Neural progenitor cell (in vitro differentiated cells): ENCODE measurements around the gene NT5C2. TPM values are rescaled to one million over a fixed set of nuclear protein-coding genes. Genes with fewer than 3 reads are reported as not detected.

Experiments
- DNase-seq: peaks from one replicate; pipeline ENCODE4 v3.0.0-alpha.2; 2016; ENCODE audit warnings: low spot score
- H2AFZ ChIP-seq: fragments of 200-600 bp; sonication (generic); replicated peaks from 2 replicates; pipeline ENCODE4 v1.6.1; 2016; ENCODE audit warnings: antibody characterized with exemption
- H3F3A ChIP-seq: fragments of 200-600 bp; sonication (generic); 2 replicates; pipeline ENCODE4 v1.6.1; 2016; ENCODE audit warnings: antibody characterized with exemption, low read depth
- H3K27ac ChIP-seq: fragments of 200-600 bp; sonication (generic); 2 replicates; pipeline ENCODE4 v1.5.1; 2016; ENCODE audit warnings: mild to moderate bottlenecking
- H3K27me3 ChIP-seq: fragments of 200-600 bp; sonication (generic); 2 replicates; pipeline ENCODE4 v1.6.1; 2016; ENCODE audit warnings: mild to moderate bottlenecking, moderate library complexity
- H3K36me3 ChIP-seq: fragments of 200-600 bp; sonication (generic); 2 replicates; pipeline ENCODE4 v1.5.1; 2016
- H3K4me1 ChIP-seq: fragments of 200-600 bp; sonication (generic); 2 replicates; pipeline ENCODE4 v1.6.1; 2016; ENCODE audit warnings: mixed run types
- H3K4me2 ChIP-seq: fragments of 200-600 bp; sonication (generic); 2 replicates; pipeline ENCODE4 v1.6.1; 2016
- H3K4me3 ChIP-seq: fragments of 200-600 bp; sonication (generic); 2 replicates; pipeline ENCODE4 v1.5.1; 2016
- H3K79me2 ChIP-seq: fragments of 200-600 bp; sonication (generic); 2 replicates; pipeline ENCODE4 v1.6.1; 2016; ENCODE audit warnings: low read depth
- H3K9ac ChIP-seq: fragments of 200-600 bp; sonication (generic); 2 replicates; pipeline ENCODE4 v1.6.1; 2016
- H3K9me3 ChIP-seq: fragments of 200-600 bp; sonication (generic); 2 replicates; pipeline ENCODE4 v1.5.1; 2016; ENCODE audit warnings: low read depth
- H4K20me1 ChIP-seq: fragments of 200-600 bp; sonication (generic); 2 replicates; pipeline ENCODE4 v1.6.1; 2016; ENCODE audit warnings: low read depth
- H3K27ac Mint-ChIP-seq: 3 replicates; pipeline ENCODE4 v1.8.0; 2021; ENCODE audit warnings: mixed read lengths
- H3K27me3 Mint-ChIP-seq: 2 replicates; pipeline ENCODE4 v1.8.0; 2022; ENCODE audit warnings: low read depth, mild to moderate bottlenecking, inconsistent platforms, moderate library complexity, mixed read lengths; ENCODE audit not compliant: insufficient read depth
- H3K36me3 Mint-ChIP-seq: 3 replicates; pipeline ENCODE4 v1.8.0; 2021; ENCODE audit warnings: mixed read lengths
- H3K4me1 Mint-ChIP-seq: 3 replicates; pipeline ENCODE4 v1.8.0; 2021; ENCODE audit warnings: mixed read lengths
- H3K4me3 Mint-ChIP-seq: 3 replicates; pipeline ENCODE4 v1.8.0; 2021; ENCODE audit warnings: mild to moderate bottlenecking, moderate library complexity, mixed read lengths
- H3K9me3 Mint-ChIP-seq: 3 replicates; pipeline ENCODE4 v1.8.0; 2020; ENCODE audit warnings: mixed read lengths
- CTCF ChIP-seq: fragments of 200-600 bp; sonication (generic); IDR thresholded peaks from 2 replicates; pipeline ENCODE4 v1.5.1; 2017; ENCODE audit warnings: antibody characterized with exemption, mild to moderate bottlenecking
- EZH2 ChIP-seq: fragments of 200-600 bp; sonication (generic); IDR thresholded peaks from 2 replicates; pipeline ENCODE4 v1.6.1; 2017; ENCODE audit warnings: antibody characterized with exemption, mild to moderate bottlenecking, moderate library complexity
- EZH2phosphoT487 ChIP-seq: fragments of 200-600 bp; sonication (generic); IDR thresholded peaks from 2 replicates; pipeline ENCODE4 v1.6.1; 2017; ENCODE audit warnings: antibody characterized with exemption
- total RNA-seq: library from RNA; depleted of rRNA; stranded (reverse); fragments of >200 nt; gene quantifications from 2 replicates; pipeline ENCODE4 v1.2.3, GENCODE V29; 2015; ENCODE audit warnings: low replicate concordance

Gene NT5C2
- total RNA-seq, 1 donor from 2014 or later: 63.6 TPM

GRCh38 chr10:103089493-103089892, 103.6 kb downstream of the NT5C2 start:
- H3K36me3 ChIP-seq: peaks cover 12% of the 10 kb centered on the region
- Mint-ChIP-seq H3K4me3 (no peak overlapping the region), H3K4me1 (no peaks in the 10 kb centered on the region), H3K27ac (no peak overlapping the region), H3K27me3 (peaks cover 2% of the 10 kb centered on the region), H3K9me3 (no peaks in the 10 kb centered on the region), H3K36me3 (peaks cover 56% of the 10 kb centered on the region)
- H3K27me3 ChIP-seq: no peaks in the 10 kb centered on the region
- no peak for DNase-seq
- no peak overlapping the region for H3K4me2 ChIP-seq
- H3F3A ChIP-seq: no peaks in the 10 kb centered on the region
- no peak overlapping the region for H2AFZ ChIP-seq
- H3K9me3 ChIP-seq: no peaks in the 10 kb centered on the region
- H4K20me1 ChIP-seq: no peaks in the 10 kb centered on the region
- TF ChIP-seq EZH2phosphoT487: no peak
- TF ChIP-seq EZH2: no peak
- TF ChIP-seq CTCF: no peak
- H3K79me2 ChIP-seq: no peaks in the 10 kb centered on the region
- no peak overlapping the region for H3K27ac ChIP-seq
- H3K4me3 ChIP-seq: no peak overlapping the region
- H3K9ac ChIP-seq: no peak overlapping the region
- no peaks in the 10 kb centered on the region for H3K4me1 ChIP-seq

- Mint-ChIP-seq H3K27me3 (peaks cover 2% of the 10 kb centered on the region), H3K36me3 (peaks cover 49% of the 10 kb centered on the region), H3K9me3 (no peaks in the 10 kb centered on the region), H3K4me3 (no peak overlapping the region), H3K4me1 (no peaks in the 10 kb centered on the region), H3K27ac (no peak overlapping the region)
- no peak overlapping the region for H3K9ac ChIP-seq
- no peaks in the 10 kb centered on the region for H3K27me3 ChIP-seq
- H3K36me3 ChIP-seq: peaks cover 5% of the 10 kb centered on the region
- no peak for DNase-seq
- H3K27ac ChIP-seq: no peak overlapping the region
- TF ChIP-seq EZH2phosphoT487 (no peak), EZH2 (no peak), CTCF (peak; percentile 8)
- H3K4me2 ChIP-seq: no peak overlapping the region
- H4K20me1 ChIP-seq: no peaks in the 10 kb centered on the region
- H3F3A ChIP-seq: no peaks in the 10 kb centered on the region
- H3K4me1 ChIP-seq: no peaks in the 10 kb centered on the region
- H2AFZ ChIP-seq: no peak overlapping the region
- no peaks in the 10 kb centered on the region for H3K9me3 ChIP-seq
- H3K79me2 ChIP-seq: no peaks in the 10 kb centered on the region
- no peak overlapping the region for H3K4me3 ChIP-seq
Measured at GRCh38 chr10:103086799-103087198, 106.3 kb downstream of the NT5C2 start.

GRCh38 chr10:103086261-103086660, 106.8 kb downstream of the NT5C2 start:
- DNase-seq: no peak
- H3K79me2 ChIP-seq: no peaks in the 10 kb centered on the region
- H3K36me3 ChIP-seq: peaks cover 5% of the 10 kb centered on the region

More at GRCh38 chr10:103086261-103086660, 106.8 kb downstream of the NT5C2 start:
- H3K27me3 Mint-ChIP-seq: peaks cover 2% of the 10 kb centered on the region
- no peak overlapping the region for H3K4me3 ChIP-seq
- no peaks in the 10 kb centered on the region for H3K4me1 ChIP-seq
- no peaks in the 10 kb centered on the region for H3K4me1 Mint-ChIP-seq
- H3K27ac ChIP-seq: no peak overlapping the region
- no peak overlapping the region for H3K27ac Mint-ChIP-seq
- H3K9me3 ChIP-seq: no peaks in the 10 kb centered on the region
- H3K36me3 Mint-ChIP-seq: peaks cover 47% of the 10 kb centered on the region
- H3K9me3 Mint-ChIP-seq: no peaks in the 10 kb centered on the region
- H3K4me2 ChIP-seq: no peak overlapping the region
- H3K9ac ChIP-seq: no peak overlapping the region
- H4K20me1 ChIP-seq: no peaks in the 10 kb centered on the region
- no peak overlapping the region for H3K4me3 Mint-ChIP-seq
- H3K27me3 ChIP-seq: no peaks in the 10 kb centered on the region
- H3F3A ChIP-seq: no peaks in the 10 kb centered on the region
- no peak overlapping the region for H2AFZ ChIP-seq
- no peak for TF ChIP-seq EZH2
- no peak for TF ChIP-seq EZH2phosphoT487
- no peak for TF ChIP-seq CTCF
